ENCODE results near the gene CHMP4B.

DNA sequence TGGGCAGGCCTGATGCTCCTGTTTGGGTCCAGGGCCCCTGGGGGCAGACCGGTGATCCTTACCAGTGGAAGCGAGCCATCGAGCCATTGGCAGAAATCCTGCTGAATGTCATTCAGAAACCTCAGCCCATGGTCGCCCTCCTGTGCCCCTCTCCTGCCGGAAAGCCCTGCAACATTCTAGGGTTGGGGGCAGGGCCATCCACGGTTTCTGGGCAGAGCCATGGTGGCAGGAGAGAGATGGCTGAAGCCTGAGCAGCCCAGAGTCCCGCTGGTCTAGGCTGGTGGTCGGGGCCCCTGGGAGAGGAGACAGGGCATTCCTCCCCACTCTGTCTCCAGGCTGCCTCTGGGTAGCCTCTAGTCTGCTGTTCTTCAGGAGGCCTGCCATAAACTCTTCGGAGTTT, 19.6 kb upstream of the CHMP4B start:
- TF ChIP-seq, protein P1, sequence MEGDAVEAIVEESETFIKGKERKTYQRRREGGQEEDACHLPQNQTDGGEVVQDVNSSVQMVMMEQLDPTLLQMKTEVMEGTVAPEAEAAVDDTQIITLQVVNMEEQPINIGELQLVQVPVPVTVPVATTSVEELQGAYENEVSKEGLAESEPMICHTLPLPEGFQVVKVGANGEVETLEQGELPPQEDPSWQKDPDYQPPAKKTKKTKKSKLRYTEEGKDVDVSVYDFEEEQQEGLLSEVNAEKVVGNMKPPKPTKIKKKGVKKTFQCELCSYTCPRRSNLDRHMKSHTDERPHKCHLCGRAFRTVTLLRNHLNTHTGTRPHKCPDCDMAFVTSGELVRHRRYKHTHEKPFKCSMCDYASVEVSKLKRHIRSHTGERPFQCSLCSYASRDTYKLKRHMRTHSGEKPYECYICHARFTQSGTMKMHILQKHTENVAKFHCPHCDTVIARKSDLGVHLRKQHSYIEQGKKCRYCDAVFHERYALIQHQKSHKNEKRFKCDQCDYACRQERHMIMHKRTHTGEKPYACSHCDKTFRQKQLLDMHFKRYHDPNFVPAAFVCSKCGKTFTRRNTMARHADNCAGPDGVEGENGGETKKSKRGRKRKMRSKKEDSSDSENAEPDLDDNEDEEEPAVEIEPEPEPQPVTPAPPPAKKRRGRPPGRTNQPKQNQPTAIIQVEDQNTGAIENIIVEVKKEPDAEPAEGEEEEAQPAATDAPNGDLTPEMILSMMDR (IDR thresholded peaks at IDR 0.05), result no peak
- no peak for TF ChIP-seq POLR2A (IDR thresholded peaks at IDR 0.05)
